PC-3 (cell line): Measurements from ENCODE around the gene TMEM178B.
A peak's percentile ranks its signal among the peaks of the same experiment; 100 is the strongest.

Source experiments
- CTCF ChIP-seq: fragments of 300-600 bp; sonication (generic); conservative IDR thresholded peaks from 2 replicates; pipeline ENCODE4 v1.5.1; 2017; ENCODE audit warnings: antibody characterized with exemption, low read depth, mild to moderate bottlenecking, low read length
- EZH2 ChIP-seq: fragments of 300-600 bp; sonication (generic); IDR thresholded peaks from one replicate; pipeline ENCODE4 v1.6.1; 2017; ENCODE audit warnings: antibody characterized with exemption, mild to moderate bottlenecking, low read length; ENCODE audit not compliant: unreplicated experiment

- TF ChIP-seq EZH2: peak; percentile 75
- TF ChIP-seq CTCF: no peak
Measured at GRCh38 chr7:141074162-141074991, 513 bp downstream of the TMEM178B start.
